Left ventricle myocardium superior (tissue), 1 donor: Measurements from ENCODE around the gene NIPA2. TPM values are rescaled to one million over a fixed set of nuclear protein-coding genes. Genes with fewer than 3 reads are reported as not detected.

Experiments
- ATAC-seq: fragments of 200-7000 bp; cut with Tn5 transposase; one replicate; pipeline ENCODE4 v1.9.1; 2020; ENCODE audit warnings: mild to moderate bottlenecking, moderate library complexity
- DNase-seq: peaks from one replicate; pipeline ENCODE4 v3.0.0-alpha.2; 2020
- intact Hi-C: fragments of 100-400 bp; cut with micrococcal nuclease; formaldehyde crosslinking; loops from one replicate; pipeline ENCODE4 v1.11.0; 2022
- total RNA-seq: library from RNA; stranded (reverse); fragmentation: NEBNext Ultra II Directional; extraction: Animal tissue kit (Norgen Biotek cat#: 25700); gene quantifications from one replicate; pipeline ENCODE4 v1.2.1, GENCODE V29; 2021
- donor health status: DM: no; HTN: yes; CAD: no; lungs with severe emphysema.

Gene NIPA2
- total RNA-seq, 1 donor from 2014 or later = 17.3 TPM

DNA sequence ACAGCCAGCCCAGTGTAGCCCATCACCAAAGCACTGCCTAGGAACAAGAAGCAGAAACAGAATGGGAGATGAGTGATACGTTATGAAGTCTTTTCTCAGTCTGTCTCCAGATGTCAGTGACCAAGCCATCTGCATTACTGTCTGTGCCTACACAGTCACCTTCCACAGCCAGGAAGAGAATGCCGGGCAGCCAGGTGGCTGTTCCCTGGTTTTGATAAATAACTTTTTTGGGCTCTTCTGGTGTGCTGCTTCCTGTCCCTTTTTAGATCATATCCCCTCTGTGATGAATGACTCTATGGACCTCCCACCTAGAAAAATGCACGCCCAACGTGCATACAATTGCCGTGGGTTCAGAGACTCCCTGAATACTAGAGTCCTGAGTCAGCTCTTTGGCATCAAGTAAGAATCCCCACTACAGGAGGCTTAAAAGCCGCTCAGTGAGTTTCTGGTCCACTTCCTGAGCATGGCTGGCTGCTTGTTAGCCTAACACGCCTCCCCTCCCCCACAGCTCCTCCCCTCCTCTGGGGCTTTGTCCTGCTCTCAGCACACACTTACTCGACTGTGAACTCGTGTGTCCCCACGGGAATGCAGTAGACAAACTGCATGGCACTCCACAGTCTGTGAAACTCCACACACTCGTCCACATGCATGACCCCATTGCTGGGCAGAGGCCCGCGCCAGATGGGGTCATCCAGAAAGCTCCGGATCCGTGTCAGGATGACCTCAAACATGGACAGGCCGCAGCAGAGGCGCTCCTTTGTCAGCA, 34.7 kb downstream of the NIPA2 start:
- no peak for ATAC-seq
- intact Hi-C loops = no loop called here
- DNase-seq = no peak

DNA sequence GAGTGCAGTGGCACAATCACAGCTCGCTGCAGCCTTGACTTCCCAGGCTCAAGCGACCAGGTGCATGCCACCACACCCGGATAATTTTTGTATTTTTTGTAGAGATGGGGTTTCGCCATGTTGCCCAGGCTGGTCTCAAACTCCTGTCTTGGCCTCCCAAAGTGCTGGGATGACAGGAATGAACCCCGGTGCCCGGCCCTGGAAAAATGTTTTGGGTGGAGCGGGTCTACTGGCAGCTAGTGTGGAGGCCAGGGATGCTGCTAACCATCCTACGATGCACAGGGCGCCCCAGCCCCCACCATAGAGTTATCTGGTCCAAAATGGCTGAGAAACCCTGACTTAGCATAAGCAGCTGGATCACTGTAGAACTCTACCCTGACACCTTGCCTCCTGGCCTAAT, 35.4 kb downstream of the NIPA2 start:
- no peak for ATAC-seq
- intact Hi-C loops = no loop called here
- DNase-seq = no peak

DNA sequence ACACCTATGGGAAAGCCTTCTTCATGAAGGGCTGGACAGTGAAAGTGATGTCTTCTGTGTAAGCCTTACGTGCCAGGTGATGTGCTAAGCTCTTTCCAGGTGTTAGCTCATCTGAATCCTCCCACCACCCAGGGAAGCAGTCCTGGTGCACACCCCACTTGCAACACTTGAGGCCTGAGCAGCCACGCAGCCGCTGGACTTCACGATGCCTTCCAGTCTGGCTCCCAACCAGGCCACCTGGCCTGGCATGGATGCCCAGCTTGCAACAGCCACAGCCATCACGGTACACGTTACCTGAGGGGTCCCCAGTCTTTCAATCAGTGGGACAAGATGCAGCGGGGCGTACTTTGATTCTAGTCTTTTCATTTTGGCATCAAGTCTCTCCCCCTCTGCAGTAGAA, 35.8 kb downstream of the NIPA2 start:
- ATAC-seq (no peak), DNase-seq (no peak)
- intact Hi-C loops = no loop called here

DNA sequence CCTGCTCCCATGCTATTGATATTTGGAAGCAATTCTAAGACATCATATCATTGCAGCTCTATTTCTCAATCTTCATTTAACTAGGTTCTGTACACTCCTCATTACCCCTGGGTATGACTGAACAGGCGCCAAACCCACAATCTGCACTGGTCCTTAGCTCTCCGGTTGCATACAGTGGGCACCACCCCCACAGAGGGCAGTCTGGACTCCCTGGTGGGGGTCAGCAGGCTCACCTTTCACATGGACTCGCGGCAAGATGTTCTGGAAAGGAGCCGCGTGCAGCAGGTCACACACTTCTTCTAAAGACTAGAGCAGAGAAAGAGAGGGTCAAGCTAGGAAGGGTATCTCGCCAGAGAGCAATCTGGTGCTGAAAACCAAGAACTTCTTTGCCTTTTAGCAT, 36.5 kb downstream of the NIPA2 start:
- intact Hi-C loops = no loop called here
- no peak for DNase-seq
- ATAC-seq = no peak

DNA sequence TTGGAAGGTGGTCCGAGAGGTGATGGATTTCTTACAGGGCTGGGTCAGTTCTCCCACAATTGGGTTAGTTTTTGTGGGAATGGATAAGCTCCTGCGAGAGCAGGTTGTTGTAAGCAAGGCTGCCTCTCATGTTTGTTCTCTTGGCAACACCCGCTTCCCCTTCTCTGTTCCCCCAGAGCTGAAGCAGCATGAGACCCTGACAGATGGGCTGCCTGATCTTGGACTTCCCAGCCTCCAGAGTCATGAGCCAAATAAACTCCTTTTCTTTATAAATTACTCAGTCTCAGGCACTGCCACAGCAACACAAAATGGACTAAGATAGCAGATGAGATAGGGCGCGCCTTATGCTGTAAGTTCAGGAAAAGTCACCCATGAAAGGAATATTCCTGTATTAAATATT, 38.7 kb downstream of the NIPA2 start:
- ATAC-seq (no peak), DNase-seq (no peak)
- intact Hi-C loops = no loop called here

DNA sequence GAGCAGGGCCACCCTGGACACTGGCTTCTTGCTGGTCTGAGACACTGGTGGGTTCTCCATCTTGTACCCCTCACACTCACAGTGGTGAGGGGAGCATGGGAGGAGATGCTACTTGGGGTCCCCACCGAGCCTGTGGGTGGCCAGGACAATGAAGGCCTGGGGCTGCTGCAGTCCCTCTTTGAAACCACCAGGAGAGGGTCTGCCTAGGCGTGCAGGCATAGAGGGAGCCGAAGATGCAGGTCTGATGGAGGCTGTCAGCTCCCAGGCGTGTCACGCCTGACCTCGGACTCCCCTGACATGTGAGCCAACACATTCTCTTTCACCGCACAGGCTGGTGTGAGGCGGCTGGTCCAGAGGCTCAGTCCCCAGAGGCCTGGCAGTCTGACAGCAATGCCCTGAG, 39.1 kb downstream of the NIPA2 start:
- ATAC-seq (no peak), DNase-seq (no peak)
- intact Hi-C loops = no loop called here

DNA sequence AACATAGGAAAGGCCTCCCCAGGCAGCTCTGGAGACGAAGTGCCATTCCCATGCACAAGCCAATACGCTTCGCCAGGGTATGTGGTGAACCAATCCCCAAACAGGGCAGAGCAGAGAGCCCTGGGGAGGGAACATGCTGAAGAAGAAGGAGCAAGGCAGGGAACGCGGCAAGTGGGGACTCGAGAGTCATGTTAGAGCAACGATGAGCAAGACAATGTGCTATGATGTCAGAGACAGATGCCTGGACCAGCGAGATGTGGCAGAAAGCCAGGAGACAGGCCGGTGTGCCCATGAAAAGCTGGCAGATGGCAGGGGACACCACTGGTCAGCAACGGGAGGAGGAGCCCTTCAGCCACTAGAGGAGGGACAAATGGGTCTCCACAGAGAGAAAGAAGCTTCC, 39.6 kb downstream of the NIPA2 start:
- DNase-seq (no peak), ATAC-seq (no peak)
- intact Hi-C loops = no loop called here

DNA sequence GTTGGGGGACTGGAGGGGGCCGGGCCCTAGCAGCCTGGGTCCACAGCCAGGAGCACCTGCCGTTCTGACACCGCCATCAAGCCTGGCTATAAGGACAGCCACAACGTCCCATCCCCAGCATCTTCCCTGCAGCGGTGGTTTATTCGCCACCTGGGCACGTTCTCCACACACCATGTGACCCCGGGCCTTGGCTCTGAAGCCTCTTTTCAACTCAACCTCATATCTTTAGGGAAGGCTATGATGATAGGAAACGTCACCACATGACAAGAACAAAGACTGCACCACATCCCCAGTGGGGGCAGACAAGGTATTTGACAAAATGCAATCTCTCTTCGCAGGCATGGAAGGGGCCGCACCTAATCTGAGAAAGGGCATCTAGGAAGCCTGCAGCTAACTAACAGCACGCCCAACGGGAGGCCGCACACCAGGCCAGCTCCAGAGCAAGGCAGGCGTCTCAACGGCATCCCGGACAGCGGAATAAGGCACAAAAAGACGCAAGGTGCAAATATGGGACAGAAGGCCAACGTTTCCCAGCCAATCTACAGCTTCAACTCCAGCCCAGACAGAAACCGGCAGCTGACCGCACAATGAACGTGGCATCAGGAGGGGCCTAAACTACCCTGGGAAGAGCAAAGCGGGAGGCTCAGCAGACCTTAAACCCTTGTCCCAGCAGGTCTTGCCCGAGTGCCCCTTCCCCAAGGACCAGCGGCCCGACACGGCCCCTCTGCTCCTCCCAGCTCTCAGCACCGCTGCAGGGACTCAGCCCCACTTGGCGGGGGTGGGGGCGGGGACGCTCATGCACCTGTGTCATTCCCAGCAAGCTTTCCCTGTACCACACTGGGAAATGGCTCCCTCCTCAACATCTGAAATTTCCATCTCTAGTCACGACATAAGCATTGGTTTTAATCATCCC, 41.9 kb downstream of the NIPA2 start:
- DNase-seq (no peak), ATAC-seq (no peak)
- intact Hi-C loops = no loop called here

DNA sequence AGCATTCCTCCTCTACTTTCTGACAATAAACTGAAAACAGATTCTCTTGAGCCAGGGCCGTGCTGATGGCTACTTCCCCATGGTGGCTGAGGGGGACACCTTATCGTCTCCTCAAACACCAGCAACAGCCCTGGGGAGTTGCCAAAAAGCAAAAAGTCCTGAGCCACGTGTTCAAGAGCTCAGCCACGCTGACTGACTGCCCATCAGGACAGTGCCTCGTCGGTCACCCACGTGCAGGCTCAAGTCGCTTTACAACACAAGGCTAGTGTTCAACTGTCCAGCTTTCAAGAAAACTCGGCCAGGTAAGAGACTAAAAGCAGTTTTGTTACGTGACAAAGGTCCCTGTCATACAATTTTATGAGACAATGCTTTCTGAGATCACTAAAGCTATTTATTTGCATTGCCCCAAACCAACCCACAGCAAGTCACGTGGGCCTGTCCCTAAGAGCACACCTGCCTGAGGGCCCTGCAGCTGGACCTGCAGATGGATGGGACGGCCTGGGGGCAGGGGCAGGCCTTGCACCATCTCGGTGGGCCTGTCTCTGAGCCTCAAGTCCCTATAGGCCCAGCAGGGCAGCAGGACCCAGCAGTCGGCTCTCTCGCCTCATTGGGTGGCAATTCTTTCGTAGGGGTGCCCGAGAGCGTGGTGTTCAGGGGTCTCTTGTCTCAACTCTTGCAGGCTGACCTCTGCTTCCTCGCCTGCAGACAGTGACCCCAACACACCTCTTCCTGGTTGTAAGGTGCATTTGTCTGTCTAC, 42.7 kb downstream of the NIPA2 start:
- DNase-seq = no peak
- intact Hi-C loops = no loop called here
- ATAC-seq = no peak

DNA sequence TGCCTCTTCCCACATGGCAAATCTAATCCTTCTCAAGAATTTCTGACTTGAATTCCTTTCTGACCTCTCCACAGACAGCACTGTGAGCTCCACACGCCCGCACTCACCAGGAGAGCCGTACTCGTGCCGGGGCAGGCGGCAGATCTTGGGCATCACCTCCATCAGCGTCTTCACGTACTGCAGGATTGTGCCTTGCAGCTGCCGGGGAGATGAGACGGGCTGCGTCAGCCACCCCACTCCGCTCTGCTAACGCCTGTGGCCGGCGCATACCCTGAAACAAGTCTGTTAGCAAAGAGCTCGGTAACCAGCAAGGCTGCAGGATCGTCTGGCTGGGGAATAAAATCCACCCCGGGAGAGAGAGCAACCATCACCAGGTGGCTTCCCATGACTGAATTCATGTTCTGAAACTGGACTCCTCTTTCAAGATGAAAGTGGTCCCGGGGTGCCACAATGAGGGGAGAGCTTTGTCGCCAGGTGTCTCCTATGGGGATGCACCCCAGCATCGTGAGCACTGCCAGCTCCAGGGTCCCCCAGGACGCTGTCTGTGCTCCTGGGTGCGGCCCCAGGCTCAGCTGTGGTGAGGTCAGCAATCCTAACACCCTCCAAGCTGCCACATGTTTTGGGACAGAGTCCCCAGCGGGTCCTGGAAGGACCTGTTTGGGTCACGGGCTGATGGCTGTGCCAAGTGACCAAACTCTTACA, 43.4 kb downstream of the NIPA2 start:
- intact Hi-C loops = no loop called here
- ATAC-seq (no peak), DNase-seq (no peak)

DNA sequence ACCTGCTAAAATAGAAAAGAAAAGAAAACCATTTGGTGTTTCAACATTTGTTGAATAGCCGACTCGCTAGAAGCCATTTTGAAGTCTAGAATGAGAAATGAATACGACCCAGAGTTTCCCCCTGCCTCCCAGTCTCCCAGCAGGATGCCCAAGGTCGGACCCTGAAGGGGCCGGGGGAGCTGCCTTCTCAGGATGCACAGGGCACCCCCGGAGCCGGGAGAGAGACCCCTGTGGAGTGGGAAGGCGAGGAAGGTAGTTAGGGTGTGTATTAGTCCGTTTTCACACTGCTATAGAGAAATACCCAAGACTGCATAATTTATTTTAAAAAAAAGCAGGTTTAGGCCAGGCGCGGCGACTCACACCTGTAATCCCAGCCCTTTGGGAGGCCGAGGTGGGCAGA, 44.7 kb downstream of the NIPA2 start:
- ATAC-seq (no peak), DNase-seq (no peak)
- intact Hi-C loops = no loop called here

DNA sequence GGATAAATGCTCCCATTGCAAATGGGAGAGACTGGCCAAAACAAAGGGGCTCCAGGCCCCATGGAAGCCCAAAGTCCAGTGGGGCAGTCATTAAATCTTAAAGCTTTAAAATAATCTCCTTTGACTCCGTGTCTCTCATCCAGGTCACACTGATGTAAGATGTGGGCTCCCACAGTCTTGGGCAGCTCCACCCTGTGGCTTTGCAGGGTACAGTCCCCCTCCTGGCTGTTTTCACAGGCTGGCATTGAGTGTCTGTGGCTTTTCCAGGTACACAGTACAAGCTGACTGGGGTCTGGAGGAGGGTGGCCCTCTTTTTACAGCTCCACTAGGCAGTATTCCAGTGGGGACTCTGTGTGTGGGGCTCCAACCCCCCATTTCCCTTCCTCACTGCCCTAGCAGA, 45.9 kb downstream of the NIPA2 start:
- intact Hi-C loops = no loop called here
- DNase-seq = no peak
- ATAC-seq = no peak

DNA sequence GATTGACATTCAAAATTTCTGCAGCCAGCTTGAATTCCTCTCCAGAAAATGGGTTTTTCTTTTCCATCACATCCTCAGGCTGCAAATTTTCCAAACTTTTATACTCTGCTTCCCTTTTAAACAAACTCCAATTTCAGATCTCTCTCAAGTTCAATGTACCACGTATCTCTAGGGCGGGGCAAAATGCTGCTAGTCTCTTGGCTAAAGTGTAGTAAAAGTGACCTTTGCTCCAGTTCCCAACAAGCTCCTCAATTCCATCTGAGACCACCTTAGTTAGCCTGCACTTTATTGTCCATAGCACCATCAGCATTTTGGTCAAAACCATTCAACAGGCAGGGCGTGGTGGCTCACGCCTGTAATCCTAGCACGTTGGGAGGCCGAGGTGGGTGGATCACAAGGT, 46.7 kb downstream of the NIPA2 start:
- DNase-seq (no peak), ATAC-seq (no peak)
- intact Hi-C loops = no loop called here

DNA sequence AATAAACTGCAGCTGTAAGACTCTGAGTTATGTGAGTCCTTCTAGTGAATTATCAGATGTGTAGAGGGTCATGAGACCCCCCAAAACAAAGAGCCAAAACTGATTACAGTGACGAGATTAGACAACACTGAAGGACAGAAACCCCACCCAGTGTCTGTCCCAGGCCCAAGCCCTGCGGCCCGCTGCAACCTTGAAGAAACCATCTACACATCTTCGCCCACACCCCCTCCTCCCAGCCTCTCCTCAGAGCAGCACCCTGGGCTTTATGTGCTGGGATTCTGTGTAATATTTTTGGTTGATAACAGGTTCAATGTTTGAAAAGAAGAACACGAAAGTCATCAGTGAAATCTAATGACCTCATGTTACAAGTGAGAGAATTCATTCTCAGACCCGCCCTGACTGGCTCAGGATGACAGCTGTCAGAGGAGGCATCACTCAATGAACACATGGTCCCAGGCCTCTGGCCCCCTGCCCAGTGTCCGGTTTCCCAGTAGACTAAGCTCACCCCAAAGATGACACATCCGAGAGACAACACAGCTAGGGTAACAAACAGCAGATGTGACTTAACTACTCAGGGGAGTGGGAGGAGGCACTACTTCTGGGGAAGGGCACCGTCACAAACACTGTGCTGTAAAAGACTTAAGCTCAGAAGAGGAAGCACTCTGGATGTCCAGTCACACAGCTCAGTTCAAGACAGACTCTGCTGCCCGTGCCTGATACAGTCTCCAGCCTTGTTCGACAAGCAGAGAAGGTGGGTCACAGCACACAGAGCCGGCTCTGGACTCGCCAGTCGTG, 48.9 kb downstream of the NIPA2 start:
- intact Hi-C loops = no loop called here
- peak; percentile 48 for ATAC-seq
- peak; percentile 50 for DNase-seq

DNA sequence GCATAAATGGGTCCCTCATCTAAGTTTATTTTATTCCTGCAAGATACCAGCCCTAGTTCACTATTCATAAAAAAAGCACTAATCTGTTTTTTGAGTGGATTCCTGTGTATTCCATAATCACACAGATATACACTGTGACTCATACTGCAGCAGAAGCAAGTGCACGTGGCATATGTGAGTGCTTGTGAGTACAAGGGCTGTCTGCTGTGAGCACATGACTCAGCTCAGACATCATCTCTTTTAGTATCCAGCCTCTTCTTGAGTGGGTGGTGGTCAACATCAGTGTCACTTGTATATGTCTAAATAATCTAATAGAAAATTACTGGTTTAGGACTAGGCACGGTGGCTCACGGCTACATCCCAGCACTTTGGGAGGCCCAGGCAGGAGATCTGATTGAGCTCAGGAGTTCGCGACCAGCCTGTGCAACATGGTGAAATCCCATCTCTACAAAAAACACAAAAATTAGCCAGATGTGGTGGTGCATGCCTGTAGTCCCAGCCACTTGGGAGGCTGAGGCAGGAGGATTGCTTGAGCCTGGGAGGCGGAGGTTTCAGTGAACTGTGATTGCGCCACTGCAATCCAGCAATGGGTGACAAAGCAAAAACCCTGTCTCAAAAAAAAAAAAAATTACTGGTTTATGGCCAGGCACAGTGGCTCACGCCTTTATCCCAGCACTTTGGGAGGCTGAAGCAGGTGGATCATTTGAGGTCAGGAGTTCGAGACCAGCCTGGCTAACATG, 49.8 kb downstream of the NIPA2 start:
- intact Hi-C loops = no loop called here
- DNase-seq (no peak), ATAC-seq (peak; percentile 66)

DNA sequence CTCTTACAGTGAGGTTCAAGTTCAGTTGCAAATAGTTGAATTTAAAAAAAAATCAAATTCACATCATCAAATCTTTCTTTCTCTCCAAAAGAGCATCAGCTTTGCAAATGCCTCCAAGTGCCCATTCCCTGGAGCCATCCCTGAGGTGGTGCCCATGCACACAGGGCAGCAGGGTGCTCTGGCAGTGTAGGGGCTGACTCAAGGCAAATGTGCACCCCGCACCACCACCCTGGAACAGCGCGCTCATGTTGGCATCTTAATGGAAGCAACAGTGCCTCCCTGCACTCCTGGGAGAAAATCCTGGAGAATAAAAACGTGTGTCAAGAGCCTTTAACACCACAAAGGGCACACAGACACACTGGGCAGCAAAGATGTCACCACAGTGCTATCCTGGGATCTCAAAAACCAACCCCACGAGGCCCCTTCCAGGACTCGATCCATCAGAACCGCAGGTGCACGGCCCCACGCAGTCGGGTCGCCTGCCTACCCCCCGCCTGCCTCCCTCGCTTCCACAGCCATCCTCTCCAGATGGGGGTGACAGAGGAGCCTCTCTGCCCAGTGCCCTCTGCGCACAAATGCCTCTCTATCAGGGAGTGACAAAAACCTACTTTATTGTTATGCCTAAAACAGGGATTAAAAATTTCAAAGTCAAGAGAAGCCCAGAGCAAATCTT, 50.8 kb downstream of the NIPA2 start:
- intact Hi-C loops = no loop called here
- ATAC-seq = no peak

DNA sequence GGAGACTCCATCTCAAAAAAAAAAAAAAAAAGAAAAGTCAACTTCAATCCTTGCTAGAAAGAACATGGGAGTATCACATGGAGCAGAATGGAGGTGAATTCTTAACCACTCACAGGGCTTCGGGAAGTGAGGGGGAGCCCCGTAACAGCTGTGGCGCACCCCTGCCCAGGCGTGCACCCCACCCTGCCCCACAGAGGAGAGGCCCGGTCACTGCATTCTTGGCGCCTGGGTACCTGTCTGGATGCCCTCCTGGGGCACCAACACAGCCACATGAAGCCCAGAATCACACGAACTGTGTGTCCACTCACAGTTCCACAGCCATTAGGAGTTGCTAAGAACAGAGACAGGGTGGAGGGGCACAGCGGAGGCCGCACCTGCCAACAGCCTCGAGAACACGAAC, 51.8 kb downstream of the NIPA2 start:
- ATAC-seq = no peak
- intact Hi-C loops = no loop called here
- DNase-seq = no peak

More for the DNA sequence above, 50.8 kb downstream of the NIPA2 start:
- no peak for DNase-seq
